ENCODE measurements around the gene TMUB1. TPM values are rescaled to one million over a fixed set of nuclear protein-coding genes. Genes with fewer than 3 reads are reported as not detected.
A peak's percentile ranks its signal among the peaks of the same experiment; 100 is the strongest.

TMUB1 gene
- total and polyA plus RNA-seq, 8 donors = 12.7 to 86.8 (median 63.6) TPM

DNA sequence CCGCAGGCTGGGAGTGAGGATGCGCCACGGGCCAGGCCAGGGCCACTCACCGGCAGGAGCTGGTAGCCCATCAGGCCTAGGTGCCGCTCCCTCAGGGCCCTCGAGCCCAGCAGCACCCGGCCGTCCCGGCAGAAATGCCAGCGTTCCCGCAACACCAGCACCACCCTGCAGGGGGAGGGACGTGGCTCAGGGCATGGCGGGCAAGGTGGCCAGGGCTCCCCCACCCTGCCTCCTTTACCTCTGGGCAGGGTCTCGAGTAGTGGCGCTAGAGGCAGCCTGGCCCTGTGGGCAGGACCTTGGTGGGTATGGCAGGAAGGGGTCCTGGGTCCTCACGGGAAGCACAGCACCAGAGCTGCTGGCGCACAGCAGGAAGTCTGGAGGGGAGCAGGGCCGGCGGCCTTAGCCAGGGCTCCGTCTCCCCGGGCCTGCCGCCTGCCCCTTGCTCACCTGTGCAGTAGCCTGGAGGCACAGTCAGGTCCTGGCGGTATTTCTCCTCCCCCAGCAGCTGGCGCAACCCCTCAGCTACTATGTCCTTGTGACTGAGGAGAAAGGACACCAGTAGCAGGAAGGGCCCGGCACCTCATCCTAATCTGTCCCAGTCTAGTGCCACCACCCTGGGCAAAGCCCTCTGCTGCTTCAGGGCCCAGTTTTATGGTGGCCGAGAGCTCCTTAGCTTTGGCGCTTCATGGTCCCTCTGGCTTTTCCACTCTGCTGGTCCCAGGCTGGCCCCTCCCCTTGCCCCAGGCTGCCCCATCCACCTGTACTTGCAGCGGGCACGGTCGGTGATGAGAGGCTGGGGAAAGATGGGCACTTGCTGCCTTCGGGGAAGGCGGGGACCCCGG lies 6.2 kb downstream of the TMUB1 start:
- Histone ChIP-seq H3K36me3 (peaks cover 40 to 57% (median 56%) of the 10 kb centered on the region in 4 donors), H3K4me3 (no peak overlapping the region), H3K27ac (peak overlapping the region; percentile 15 to 97 (median 62)), H3K27me3 (no peaks in the 10 kb centered on the region), H3K9me3 (no peaks in the 10 kb centered on the region), H3K4me1 (peaks cover 45 to 55% (median 53%) of the 10 kb centered on the region in 4 donors)
- TF ChIP-seq POLR2A (IDR thresholded peaks at IDR 0.05) (no peak), EP300 (IDR thresholded peaks at IDR 0.05) (no peak), POLR2AphosphoS5 (IDR thresholded peaks at IDR 0.05) (peak in 1 of 3 donors; percentile 17)
- TF ChIP-seq, protein P1, sequence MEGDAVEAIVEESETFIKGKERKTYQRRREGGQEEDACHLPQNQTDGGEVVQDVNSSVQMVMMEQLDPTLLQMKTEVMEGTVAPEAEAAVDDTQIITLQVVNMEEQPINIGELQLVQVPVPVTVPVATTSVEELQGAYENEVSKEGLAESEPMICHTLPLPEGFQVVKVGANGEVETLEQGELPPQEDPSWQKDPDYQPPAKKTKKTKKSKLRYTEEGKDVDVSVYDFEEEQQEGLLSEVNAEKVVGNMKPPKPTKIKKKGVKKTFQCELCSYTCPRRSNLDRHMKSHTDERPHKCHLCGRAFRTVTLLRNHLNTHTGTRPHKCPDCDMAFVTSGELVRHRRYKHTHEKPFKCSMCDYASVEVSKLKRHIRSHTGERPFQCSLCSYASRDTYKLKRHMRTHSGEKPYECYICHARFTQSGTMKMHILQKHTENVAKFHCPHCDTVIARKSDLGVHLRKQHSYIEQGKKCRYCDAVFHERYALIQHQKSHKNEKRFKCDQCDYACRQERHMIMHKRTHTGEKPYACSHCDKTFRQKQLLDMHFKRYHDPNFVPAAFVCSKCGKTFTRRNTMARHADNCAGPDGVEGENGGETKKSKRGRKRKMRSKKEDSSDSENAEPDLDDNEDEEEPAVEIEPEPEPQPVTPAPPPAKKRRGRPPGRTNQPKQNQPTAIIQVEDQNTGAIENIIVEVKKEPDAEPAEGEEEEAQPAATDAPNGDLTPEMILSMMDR (IDR thresholded peaks at IDR 0.05) = peak in 3 of 7 experiments; percentile 7 to 20 (median 17)
- DNase-seq = peak in 1 of 2 donors; percentile 47
- intact Hi-C loops (cut with DNase I; ENCODE audit: low total_unique reads) = no loop called here
- 47 to 70% (median 54%) methylated on average over 15 to 33 of the region's 33 CpGs for WGBS, 5 donors

DNA sequence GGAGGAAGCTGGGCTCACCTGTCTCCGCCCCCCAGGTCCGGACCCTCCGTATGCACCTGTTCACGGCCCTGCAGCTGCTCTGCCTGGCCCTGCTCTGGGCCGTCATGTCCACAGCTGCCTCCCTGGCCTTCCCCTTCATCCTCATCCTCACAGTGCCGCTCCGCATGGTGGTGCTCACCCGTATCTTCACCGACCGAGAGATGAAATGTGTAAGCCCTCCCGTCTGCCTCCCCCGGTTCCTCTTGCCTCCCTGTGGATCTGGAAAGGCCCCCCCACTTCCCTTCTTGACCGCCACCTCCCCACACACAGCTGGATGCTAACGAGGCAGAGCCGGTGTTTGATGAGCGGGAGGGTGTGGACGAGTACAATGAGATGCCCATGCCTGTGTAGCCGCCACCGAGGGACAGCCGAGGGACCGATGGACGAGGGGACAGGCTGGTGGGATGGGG lies 7.3 kb downstream of the TMUB1 start:
- Histone ChIP-seq H3K9me3 (no peaks in the 10 kb centered on the region), H3K36me3 (peaks cover 51 to 68% (median 67%) of the 10 kb centered on the region in 4 donors), H3K4me1 (peaks cover 34 to 44% (median 43%) of the 10 kb centered on the region in 4 donors), H3K27me3 (no peaks in the 10 kb centered on the region), H3K4me3 (no peak overlapping the region), H3K27ac (no peak overlapping the region)
- 78 to 83% (median 81%) methylated on average over 22 of the region's 22 CpGs for WGBS, 5 donors
- TF ChIP-seq EP300 (IDR thresholded peaks at IDR 0.05) (no peak), POLR2AphosphoS5 (IDR thresholded peaks at IDR 0.05) (no peak), POLR2A (IDR thresholded peaks at IDR 0.05) (no peak)
- TF ChIP-seq, protein P1 (IDR thresholded peaks at IDR 0.05) = no peak
- no peak for DNase-seq
- intact Hi-C loops (cut with DNase I; ENCODE audit: low total_unique reads) = no loop called here

DNA sequence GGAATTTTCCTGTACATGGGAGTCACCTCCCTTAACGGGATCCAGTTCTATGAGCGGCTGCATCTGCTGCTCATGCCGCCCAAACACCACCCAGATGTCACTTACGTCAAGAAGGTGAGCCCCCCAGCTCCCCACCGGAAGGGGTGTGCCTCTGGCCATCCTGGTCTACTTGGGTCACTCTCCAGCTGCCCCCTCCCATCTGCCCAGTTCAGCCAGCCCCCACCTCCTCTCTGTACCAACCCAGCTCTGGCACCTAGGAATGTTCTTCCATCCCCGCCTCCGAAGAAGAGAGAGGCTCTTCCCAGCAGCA lies 7.7 kb downstream of the TMUB1 start:
- intact Hi-C loops (cut with DNase I; ENCODE audit: low total_unique reads) = no loop called here
- TF ChIP-seq POLR2A (IDR thresholded peaks at IDR 0.05) (no peak), POLR2AphosphoS5 (IDR thresholded peaks at IDR 0.05) (no peak), EP300 (IDR thresholded peaks at IDR 0.05) (no peak)
- TF ChIP-seq, protein P1 (IDR thresholded peaks at IDR 0.05) = no peak
- Histone ChIP-seq H3K27ac (no peak overlapping the region), H3K4me3 (no peak overlapping the region), H3K36me3 (peaks cover 55 to 72% (median 70%) of the 10 kb centered on the region in 4 donors), H3K27me3 (no peaks in the 10 kb centered on the region), H3K4me1 (peaks cover 32 to 42% (median 39%) of the 10 kb centered on the region in 4 donors), H3K9me3 (no peaks in the 10 kb centered on the region)
- no peak for DNase-seq
- 77 to 88% (median 82%) methylated on average over 7 of the region's 7 CpGs for WGBS, 5 donors

DNA sequence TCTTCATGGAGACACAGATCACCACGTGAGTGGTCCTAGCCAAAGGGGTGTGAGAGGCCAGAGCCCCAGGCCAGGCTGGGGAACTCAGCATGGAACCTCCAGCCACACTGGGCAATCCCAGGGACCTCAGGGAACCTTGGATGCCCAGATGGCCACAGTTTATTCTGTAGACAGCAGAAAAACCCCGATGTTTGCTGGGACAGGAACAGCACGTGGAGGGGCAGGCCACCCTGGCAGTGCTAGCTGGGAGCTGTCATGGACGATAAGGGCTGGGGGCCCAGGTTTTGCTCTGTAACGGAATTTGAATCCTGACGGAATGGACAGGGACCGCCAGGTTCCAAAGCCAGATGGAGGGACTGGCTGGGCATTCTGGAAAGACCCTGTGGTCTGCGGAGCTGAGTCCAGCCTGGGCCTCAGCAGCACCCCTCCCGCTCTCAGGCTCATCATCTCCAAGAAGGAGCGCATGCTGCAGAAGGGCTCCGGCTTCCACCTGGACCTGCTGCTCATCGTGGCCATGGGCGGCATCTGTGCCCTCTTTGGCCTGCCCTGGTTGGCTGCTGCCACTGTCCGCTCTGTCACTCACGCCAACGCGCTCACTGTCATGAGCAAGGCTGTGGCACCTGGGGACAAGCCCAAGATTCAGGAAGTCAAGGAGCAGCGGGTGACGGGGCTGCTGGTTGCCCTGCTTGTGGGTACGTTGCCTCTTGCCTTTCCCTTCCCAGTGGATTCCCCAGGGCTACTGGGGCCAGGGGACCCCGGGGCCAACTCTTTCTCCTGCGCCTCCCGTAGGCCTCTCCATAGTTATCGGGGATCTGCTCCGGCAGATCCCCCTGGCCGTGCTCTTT lies 8.3 kb downstream of the TMUB1 start:
- TF ChIP-seq, protein P1 (IDR thresholded peaks at IDR 0.05) = no peak
- TF ChIP-seq POLR2AphosphoS5 (IDR thresholded peaks at IDR 0.05) = no peak
- TF ChIP-seq POLR2A (IDR thresholded peaks at IDR 0.05) = no peak
- no peak for TF ChIP-seq EP300 (IDR thresholded peaks at IDR 0.05)
- H3K36me3 ChIP-seq = peaks cover 61 to 78% (median 76%) of the 10 kb centered on the region in 4 donors
- DNase-seq = no peak
- intact Hi-C loops (cut with DNase I; ENCODE audit: low total_unique reads) = no loop called here
- 85 to 91% (median 91%) methylated on average over 20 to 26 of the region's 26 CpGs for WGBS, 5 donors
- H3K27ac ChIP-seq = no peak overlapping the region
- no peaks in the 10 kb centered on the region for H3K27me3 ChIP-seq
- H3K9me3 ChIP-seq = no peaks in the 10 kb centered on the region
- H3K4me3 ChIP-seq = no peak overlapping the region
- H3K4me1 ChIP-seq = peaks cover 32 to 40% (median 38%) of the 10 kb centered on the region in 4 donors
